ENCODE data around the gene TPST1. TPM values are rescaled to one million over a fixed set of nuclear protein-coding genes. Genes with fewer than 3 reads are reported as not detected.
"Not testable (repeated sequence)": the region's sequence is repeated elsewhere in the genome, so short reads cannot be mapped to it uniquely, and the experiment has no call there.

Gene TPST1
- total RNA-seq, 1 experiment from 2014 or later = 32.8 TPM

- no peak for DNase-seq
- no peak overlapping the region for H3K27ac Mint-ChIP-seq (ENCODE audit: unreplicated experiment)
- ChIA-PET CTCF (no interaction called here), POLR2A (no interaction called here)
- H3K9me3 Mint-ChIP-seq (ENCODE audit: unreplicated experiment) = no peaks in the 10 kb centered on the region
- Histone ChIP-seq H3K36me3 (ENCODE audit: control insufficient read depth, insufficient read depth, low read length) (no peaks in the 10 kb centered on the region), H3K9me3 (no peaks in the 10 kb centered on the region), H3K27me3 (replicated peaks; ENCODE audit: control insufficient read depth, insufficient read depth, low read length) (no peaks in the 10 kb centered on the region), H3K4me1 (peaks cover 12% of the 10 kb centered on the region; the same call in 1 of the 2 replicates), H3K4me3 (ENCODE audit: low read depth, low read length) (no peak overlapping the region)
- TF ChIP-seq CTCF (IDR thresholded peaks at IDR 0.05; ENCODE audit: insufficient read depth in 1 of 2, low read depth in 1 of 2, low read length in 1 of 2, severe bottlenecking in 1 of 2, unreplicated experiment in 1 of 2) = no peak
- no peaks in the 10 kb centered on the region for H3K27me3 Mint-ChIP-seq (ENCODE audit: insufficient read depth, unreplicated experiment)
- intact Hi-C loops (cut with micrococcal nuclease; ENCODE audit: unreplicated experiment) = no loop called here
- no TSS peak for BruUV-seq (replicated peaks)
- H3K4me3 Mint-ChIP-seq (ENCODE audit: unreplicated experiment) = no peak overlapping the region
- no peaks in the 10 kb centered on the region for H3K4me1 Mint-ChIP-seq (ENCODE audit: low read depth, unreplicated experiment)
- peaks cover 6% of the 10 kb centered on the region for H3K36me3 Mint-ChIP-seq (ENCODE audit: insufficient read depth, unreplicated experiment)
Measured at GRCh38 chr7:66371096-66371824, 166.1 kb downstream of the TPST1 start.

- POLR2A ChIA-PET; H3K9me3 ChIP-seq; H3K27me3 ChIP-seq (replicated peaks; ENCODE audit: control insufficient read depth, insufficient read depth, low read length); intact Hi-C loops (cut with micrococcal nuclease; ENCODE audit: unreplicated experiment); H3K36me3 ChIP-seq (ENCODE audit: control insufficient read depth, insufficient read depth, low read length); DNase-seq; H3K4me3 Mint-ChIP-seq (ENCODE audit: unreplicated experiment); H3K4me1 Mint-ChIP-seq (ENCODE audit: low read depth, unreplicated experiment); CTCF ChIA-PET; H3K27ac Mint-ChIP-seq (ENCODE audit: unreplicated experiment); H3K4me3 ChIP-seq (ENCODE audit: low read depth, low read length); H3K27me3 Mint-ChIP-seq (ENCODE audit: insufficient read depth, unreplicated experiment); H3K9me3 Mint-ChIP-seq (ENCODE audit: unreplicated experiment); BruUV-seq (replicated peaks): not testable (repeated sequence)
- peaks cover 12% of the 10 kb centered on the region; the same call in 1 of the 2 replicates for H3K4me1 ChIP-seq
- peaks cover 15% of the 10 kb centered on the region for H3K36me3 Mint-ChIP-seq (ENCODE audit: insufficient read depth, unreplicated experiment)
Measured at GRCh38 chr7:66374141-66374840, 169.2 kb downstream of the TPST1 start.

GRCh38 chr7:66376264-66376945 is 171.3 kb downstream of the TPST1 start:
- Mint-ChIP-seq H3K36me3 (ENCODE audit: insufficient read depth, unreplicated experiment) (peaks cover 15% of the 10 kb centered on the region), H3K9me3 (ENCODE audit: unreplicated experiment) (no peaks in the 10 kb centered on the region), H3K27me3 (ENCODE audit: insufficient read depth, unreplicated experiment) (no peaks in the 10 kb centered on the region), H3K4me3 (ENCODE audit: unreplicated experiment) (no peak overlapping the region), H3K4me1 (ENCODE audit: low read depth, unreplicated experiment) (no peaks in the 10 kb centered on the region), H3K27ac (ENCODE audit: unreplicated experiment) (peak overlapping the region; percentile 45)
- ChIA-PET CTCF (no interaction called here), POLR2A (no interaction called here)
- Histone ChIP-seq H3K4me1 (peaks cover 12% of the 10 kb centered on the region; the same call in 1 of the 2 replicates), H3K27me3 (replicated peaks; ENCODE audit: control insufficient read depth, insufficient read depth, low read length) (no peaks in the 10 kb centered on the region), H3K4me3 (ENCODE audit: low read depth, low read length) (no peak overlapping the region), H3K36me3 (ENCODE audit: control insufficient read depth, insufficient read depth, low read length) (no peaks in the 10 kb centered on the region; the same call in 1 of the 2 replicates), H3K9me3 (0 out of 2 replicates have a peak, but pooled peaks cover 4% of the 10 kb centered on the region)
- no TSS peak for BruUV-seq (replicated peaks)
- TF ChIP-seq CTCF (IDR thresholded peaks at IDR 0.05; ENCODE audit: insufficient read depth in 1 of 2, low read depth in 1 of 2, low read length in 1 of 2, severe bottlenecking in 1 of 2, unreplicated experiment in 1 of 2) = no peak
- DNase-seq = no peak
- intact Hi-C loops (cut with micrococcal nuclease; ENCODE audit: unreplicated experiment) = no loop called here
